T-helper 22 cell (primary cell): ENCODE measurements around the gene GYG1.
"Not testable (repeated sequence)": the region's sequence is repeated elsewhere in the genome, so short reads cannot be mapped to it uniquely, and the experiment has no call there.

Source experiments
- DNase-seq: peaks from one replicate; pipeline ENCODE4 v3.0.0-alpha.2; 2020; ENCODE audit warnings: low read depth

Gene GYG1

GRCh38 chr3:148987551-148987950 is 3.8 kb upstream of the GYG1 start:
- not testable (repeated sequence) for DNase-seq

- DNase-seq, result no peak
These were observed 1.1 kb upstream of the GYG1 start for GRCh38 chr3:148990236-148990635.

GRCh38 chr3:148992027-148992634 is 791 bp downstream of the GYG1 start:
- no peak for DNase-seq

- no peak for DNase-seq
These were observed 1.4 kb downstream of the GYG1 start for GRCh38 chr3:148992635-148993255.

- no peak for DNase-seq
These were observed 6.3 kb downstream of the GYG1 start for GRCh38 chr3:148997623-148998022.

- DNase-seq, result no peak
These were observed 7.0 kb downstream of the GYG1 start for GRCh38 chr3:148998297-148998696.

- DNase-seq, result no peak
These were observed 7.5 kb downstream of the GYG1 start for GRCh38 chr3:148998715-148999423.

- no peak for DNase-seq
These were observed 8.5 kb downstream of the GYG1 start for GRCh38 chr3:148999806-149000205.

GRCh38 chr3:149000206-149000745 is 8.9 kb downstream of the GYG1 start:
- no peak for DNase-seq

GRCh38 chr3:149001727-149002126 is 10.4 kb downstream of the GYG1 start:
- no peak for DNase-seq

- no peak for DNase-seq
These were observed 12.4 kb downstream of the GYG1 start for GRCh38 chr3:149003653-149004305.

GRCh38 chr3:149004622-149005021 is 13.3 kb downstream of the GYG1 start:
- DNase-seq, result no peak

GRCh38 chr3:149005416-149005815 is 14.1 kb downstream of the GYG1 start:
- DNase-seq, result no peak

GRCh38 chr3:149007567-149008257 is 16.4 kb downstream of the GYG1 start:
- no peak for DNase-seq

GRCh38 chr3:149009732-149010131 is 18.4 kb downstream of the GYG1 start:
- peak; percentile 5 for DNase-seq

GRCh38 chr3:149010504-149010951 is 19.2 kb downstream of the GYG1 start:
- DNase-seq, result no peak

GRCh38 chr3:149010966-149011365 is 19.6 kb downstream of the GYG1 start:
- no peak for DNase-seq

- DNase-seq, result no peak
These were observed 20.3 kb downstream of the GYG1 start for GRCh38 chr3:149011676-149012075.

GRCh38 chr3:149013726-149014125 is 22.4 kb downstream of the GYG1 start:
- no peak for DNase-seq

- no peak for DNase-seq
These were observed 24.1 kb downstream of the GYG1 start for GRCh38 chr3:149015393-149015792.

GRCh38 chr3:149016242-149016641 is 24.9 kb downstream of the GYG1 start:
- DNase-seq, result no peak
